ENCODE measurements around the gene SRRM3.

The SRRM3 gene

DNA sequence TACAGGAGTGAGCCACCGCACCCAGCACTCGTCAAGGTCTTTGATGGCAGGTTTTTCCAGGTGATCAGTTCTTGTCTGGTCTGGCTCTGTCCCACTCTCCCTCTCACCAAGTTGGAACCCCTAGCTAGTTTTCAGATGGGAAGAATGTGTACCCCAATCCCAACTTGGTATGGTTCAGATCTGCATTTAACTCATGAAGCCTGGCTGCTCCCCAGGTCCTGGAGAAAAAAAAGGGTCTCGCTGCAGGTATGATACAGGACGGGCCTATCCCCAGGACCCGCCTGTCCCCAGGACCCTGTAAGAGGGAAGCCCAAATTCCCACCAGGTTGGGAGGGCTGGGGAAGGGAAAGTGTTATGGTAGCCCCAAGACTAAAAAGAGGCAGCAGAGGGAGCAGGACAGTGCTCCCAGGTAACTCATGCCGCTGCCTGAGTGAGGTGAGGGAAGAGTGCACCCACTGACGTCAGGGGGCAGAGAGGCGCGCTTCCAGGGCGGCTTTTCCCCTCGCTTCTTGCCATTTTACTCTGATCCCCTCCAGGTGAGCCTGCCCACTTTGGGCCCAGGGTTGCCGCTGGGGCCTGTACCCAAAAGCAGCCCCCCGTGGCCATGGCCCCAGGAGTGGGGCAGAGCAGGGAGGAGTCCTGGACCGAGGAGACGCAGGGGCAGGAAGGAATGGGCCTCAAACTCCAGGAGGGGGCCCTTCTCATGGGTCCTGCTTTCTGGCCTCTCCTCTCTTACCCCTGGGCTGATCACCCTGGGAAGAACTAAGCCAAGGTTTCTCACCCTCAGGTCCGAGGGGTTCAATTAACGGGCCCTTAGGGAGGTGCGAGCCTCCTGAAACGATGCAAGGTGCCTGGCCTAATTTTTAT is 36.4 kb upstream of the SRRM3 start:
- H3K4me1 ChIP-seq (ENCODE audit: control insufficient read depth, insufficient read depth, low read length), result no peaks in the 10 kb centered on the region
- TF ChIP-seq EGR2 (tag by site-specific recombination; IDR thresholded peaks at IDR 0.05; ENCODE audit: low read depth), result no peak
- no peak for TF ChIP-seq IKZF3 (tag by site-specific recombination; IDR thresholded peaks at IDR 0.05)
- TF ChIP-seq KLF16 (tag by site-specific recombination; IDR thresholded peaks at IDR 0.05), result no peak
- no peak for TF ChIP-seq GLI2 (tag by site-specific recombination; IDR thresholded peaks at IDR 0.05; ENCODE audit: borderline replicate concordance, low read depth)
- TF ChIP-seq, protein P1, sequence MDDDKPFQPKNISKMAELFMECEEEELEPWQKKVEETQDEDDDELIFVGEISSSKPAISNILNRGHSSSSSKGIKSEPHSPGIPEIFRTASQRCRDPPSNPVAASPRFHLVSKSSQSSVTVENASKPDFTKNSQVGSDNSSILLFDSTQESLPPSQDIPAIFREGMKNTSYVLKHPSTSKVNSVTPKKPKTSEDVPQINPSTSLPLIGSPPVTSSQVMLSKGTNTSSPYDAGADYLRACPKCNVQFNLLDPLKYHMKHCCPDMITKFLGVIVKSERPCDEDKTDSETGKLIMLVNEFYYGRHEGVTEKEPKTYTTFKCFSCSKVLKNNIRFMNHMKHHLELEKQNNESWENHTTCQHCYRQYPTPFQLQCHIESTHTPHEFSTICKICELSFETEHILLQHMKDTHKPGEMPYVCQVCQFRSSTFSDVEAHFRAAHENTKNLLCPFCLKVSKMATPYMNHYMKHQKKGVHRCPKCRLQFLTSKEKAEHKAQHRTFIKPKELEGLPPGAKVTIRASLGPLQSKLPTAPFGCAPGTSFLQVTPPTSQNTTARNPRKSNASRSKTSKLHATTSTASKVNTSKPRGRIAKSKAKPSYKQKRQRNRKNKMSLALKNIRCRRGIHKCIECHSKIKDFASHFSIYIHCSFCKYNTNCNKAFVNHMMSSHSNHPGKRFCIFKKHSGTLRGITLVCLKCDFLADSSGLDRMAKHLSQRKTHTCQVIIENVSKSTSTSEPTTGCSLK (tag by site-specific recombination; IDR thresholded peaks at IDR 0.05), result no peak
- no peak overlapping the region for H3K27ac ChIP-seq (ENCODE audit: extremely low read depth, low read depth, low read length)
- ChIA-PET CTCF (interaction anchor here (1.7 kb wide), 1 partner anchor 126 kb away, joined by 7 read pairs; no protein-coding TSS in a partner anchor), POLR2A (interaction anchor here (0.7 kb wide), 1 partner anchor 132 kb away, joined by 6 read pairs; no protein-coding TSS in a partner anchor)
- H3K9me3 ChIP-seq (ENCODE audit: control insufficient read depth, insufficient read depth, low read depth, low read length), result no peaks in the 10 kb centered on the region
- H3K36me3 ChIP-seq (ENCODE audit: control insufficient read depth in 2 of 2, insufficient read depth in 1 of 2, low read length in 2 of 2), result no peaks in the 10 kb centered on the region
- no peak overlapping the region for H3K4me3 ChIP-seq (ENCODE audit: low read depth, low read length)

DNA sequence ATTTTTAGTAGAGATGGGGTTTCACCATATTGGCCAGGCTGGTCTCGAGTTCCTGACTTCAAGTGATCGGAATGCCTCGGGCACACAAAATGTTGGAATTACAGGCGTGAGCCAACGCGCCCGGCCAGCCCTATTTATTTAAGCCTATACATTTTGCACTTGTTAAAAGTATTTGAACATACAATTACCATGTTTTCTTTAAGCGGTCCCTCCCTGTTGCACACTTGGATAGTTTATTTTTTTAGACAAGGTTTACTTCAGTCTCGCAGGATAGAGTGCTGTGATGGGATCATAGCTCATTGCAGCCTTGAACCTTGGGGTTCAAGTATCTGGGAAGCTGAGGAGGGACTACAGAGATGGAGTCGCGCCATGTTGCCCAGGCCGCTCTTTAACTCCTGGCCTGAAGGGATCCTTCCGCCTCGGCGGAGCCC is 35.7 kb upstream of the SRRM3 start:
- Histone ChIP-seq H3K4me3 (ENCODE audit: low read depth, low read length) (peak overlapping the region; percentile 88), H3K4me1 (ENCODE audit: control insufficient read depth, insufficient read depth, low read length) (no peaks in the 10 kb centered on the region), H3K36me3 (ENCODE audit: control insufficient read depth in 2 of 2, insufficient read depth in 1 of 2, low read length in 2 of 2) (no peaks in the 10 kb centered on the region), H3K9me3 (ENCODE audit: control insufficient read depth, insufficient read depth, low read depth, low read length) (no peaks in the 10 kb centered on the region), H3K27ac (ENCODE audit: extremely low read depth, low read depth, low read length) (no peak overlapping the region; the same call in 1 of the 2 replicates)
- ChIA-PET CTCF (interaction anchor here (1.0 to 1.7 kb wide), 3 partner anchors 125 to 148 kb away, joined by 3 to 7 read pairs (median 3); no protein-coding TSS in a partner anchor), POLR2A (interaction anchor here (1.1 to 1.4 kb wide), 6 partner anchors 10 to 152 kb away, joined by 3 to 6 read pairs (median 4); partner anchors contain the start of genes MDH2 and STYXL1)
- TF ChIP-seq ZNF350 (tag by site-specific recombination; IDR thresholded peaks at IDR 0.05), result no peak
- TF ChIP-seq ZNF423 (tag by site-specific recombination; IDR thresholded peaks at IDR 0.05), result no peak
- TF ChIP-seq ZNF155 (tag by site-specific recombination; IDR thresholded peaks at IDR 0.05), result no peak
- no peak for TF ChIP-seq ZNF555 (tag by site-specific recombination; conservative IDR thresholded peaks at IDR 0.05)
- TF ChIP-seq PRDM4 (tag by site-specific recombination; IDR thresholded peaks at IDR 0.05), result no peak
- TF ChIP-seq YY1 (tag by site-specific recombination; IDR thresholded peaks at IDR 0.05), result no peak
- no peak for TF ChIP-seq ZNF174 (tag by site-specific recombination; IDR thresholded peaks at IDR 0.05)
- TF ChIP-seq ZFP3 (tag by site-specific recombination; IDR thresholded peaks at IDR 0.05; ENCODE audit: low read depth), result no peak
- no peak for TF ChIP-seq ZNF169 (tag by site-specific recombination; IDR thresholded peaks at IDR 0.05)
- TF ChIP-seq ZNF292 (tag by site-specific recombination; IDR thresholded peaks at IDR 0.05; ENCODE audit: borderline replicate concordance, low read depth), result no peak
- no peak for TF ChIP-seq KLF10 (tag by site-specific recombination; IDR thresholded peaks at IDR 0.05)
- TF ChIP-seq ZNF561 (tag by site-specific recombination; IDR thresholded peaks at IDR 0.05; ENCODE audit: borderline replicate concordance), result no peak
- no peak for TF ChIP-seq ZBTB17 (tag by site-specific recombination; IDR thresholded peaks at IDR 0.05)
- TF ChIP-seq RBAK (tag by site-specific recombination; IDR thresholded peaks at IDR 0.05), result no peak
- TF ChIP-seq, protein P2, sequence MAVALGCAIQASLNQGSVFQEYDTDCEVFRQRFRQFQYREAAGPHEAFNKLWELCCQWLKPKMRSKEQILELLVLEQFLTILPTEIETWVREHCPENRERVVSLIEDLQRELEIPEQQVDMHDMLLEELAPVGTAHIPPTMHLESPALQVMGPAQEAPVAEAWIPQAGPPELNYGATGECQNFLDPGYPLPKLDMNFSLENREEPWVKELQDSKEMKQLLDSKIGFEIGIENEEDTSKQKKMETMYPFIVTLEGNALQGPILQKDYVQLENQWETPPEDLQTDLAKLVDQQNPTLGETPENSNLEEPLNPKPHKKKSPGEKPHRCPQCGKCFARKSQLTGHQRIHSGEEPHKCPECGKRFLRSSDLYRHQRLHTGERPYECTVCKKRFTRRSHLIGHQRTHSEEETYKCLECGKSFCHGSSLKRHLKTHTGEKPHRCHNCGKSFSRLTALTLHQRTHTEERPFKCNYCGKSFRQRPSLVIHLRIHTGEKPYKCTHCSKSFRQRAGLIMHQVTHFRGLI (tag by site-specific recombination; IDR thresholded peaks at IDR 0.05), result no peak
- TF ChIP-seq ZNF391 (tag by site-specific recombination; IDR thresholded peaks at IDR 0.05; ENCODE audit: borderline replicate concordance, low read depth), result no peak

All from HEK293 (cell line).